ENCODE data around the gene ANHX. TPM values are rescaled to one million over a fixed set of nuclear protein-coding genes. Genes with fewer than 3 reads are reported as not detected.

ANHX gene
- total and polyA plus RNA-seq, 2 donors (not counting 1 experiment from before 2014, with no cell fraction given) = not detected

DNA sequence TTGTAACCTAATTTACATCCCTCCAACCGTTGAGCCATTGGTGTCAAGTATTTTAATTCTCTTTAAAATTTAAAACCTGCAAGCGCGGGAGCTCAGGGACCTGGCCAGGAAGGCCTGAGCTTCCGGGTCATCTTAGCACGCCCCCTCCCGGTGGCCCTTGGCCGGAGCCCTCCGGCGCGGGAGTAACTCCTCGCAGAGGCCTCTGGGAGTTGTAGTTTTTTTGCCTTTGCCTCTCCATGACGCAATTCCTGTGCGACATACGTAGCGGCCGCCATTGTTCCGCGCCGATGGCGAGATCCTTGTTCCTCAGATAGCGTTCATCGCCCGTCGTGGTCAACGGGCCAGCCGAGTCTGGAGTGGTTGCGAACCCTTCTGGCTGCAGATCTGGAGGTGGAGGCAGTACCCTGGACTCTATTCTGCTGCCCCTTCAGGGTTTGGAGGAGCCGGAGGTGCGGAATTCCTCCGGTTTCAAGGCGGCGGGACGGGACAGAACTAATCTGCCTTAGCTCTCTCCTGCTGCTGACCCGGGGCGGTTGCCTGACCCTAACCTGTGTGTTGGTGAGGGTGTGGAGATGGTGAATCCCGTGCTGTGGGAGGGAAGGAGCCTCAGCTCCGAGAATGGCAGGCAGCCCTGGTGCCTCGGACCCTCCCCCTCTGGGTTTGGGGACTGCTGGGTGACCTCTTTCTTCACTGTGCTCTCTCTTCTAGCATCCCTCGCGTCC is 54.3 kb downstream of the ANHX start, which contains the start of gene ZNF268:
TSS of gene ZNF268 (plus strand) at position 258 of the 722 bp plus-strand sequence. CDS start 503 bp downstream, outside the sequence.
- Histone ChIP-seq H3K9me3 (ENCODE audit: control extremely low read depth in 1 of 3, control insufficient read depth in 2 of 3, insufficient read depth in 1 of 3, low read length in 2 of 3) (peaks cover 9 to 56% (median 17%) of the 10 kb centered on the region in 3 donors), H3K9ac (ENCODE audit: low read length) (peak within 1 kb of the TSS; percentile 98), H3K27ac (ENCODE audit: low read length in 2 of 2) (peak within 1 kb of the TSS; percentile 78 to 95), H3K36me3 (replicated peaks in 1 of 2; ENCODE audit: control extremely low read depth in 1 of 2, control insufficient read depth in 1 of 2, extremely low read depth in 1 of 2, insufficient read depth in 2 of 2, low read length in 1 of 2) (peaks cover 17 to 35% of the 10 kb centered on the region in 2 experiments), H3K4me1 (ENCODE audit: control insufficient read depth in 2 of 2, insufficient read depth in 2 of 2, low read length in 2 of 2) (peaks cover 10 to 13% of the 10 kb centered on the region in 2 donors), H3K27me3 (replicated peaks in 1 of 4; ENCODE audit: control extremely low read depth in 1 of 4, control insufficient read depth in 3 of 4, insufficient read depth in 4 of 4, low read length in 3 of 4) (no peaks in the 10 kb centered on the region), H2AFZ (ENCODE audit: insufficient read depth, low read depth, low read length, poor library complexity, severe bottlenecking) (peak within 1 kb of the TSS; percentile 99), H3K4me2 (replicated peaks; ENCODE audit: low read depth, low read length, poor library complexity, severe bottlenecking) (peak within 1 kb of the TSS; percentile 94), H4K20me1 (ENCODE audit: control insufficient read depth, insufficient read depth, low read length, poor library complexity, severe bottlenecking) (no peaks in the 10 kb centered on the region), H3K4me3 (ENCODE audit: control extremely low read depth in 1 of 5, extremely low read depth in 1 of 5, insufficient read depth in 1 of 5, low read depth in 2 of 5, low read length in 4 of 5) (peak within 1 kb of the TSS; percentile 91 to 100 (median 93)), H3K79me2 (ENCODE audit: control insufficient read depth, insufficient read depth, low read length) (peaks cover 48% of the 10 kb centered on the region)
- Mint-ChIP-seq H3K4me3 (peak within 1 kb of the TSS; percentile 95), H3K9me3 (ENCODE audit: insufficient read depth) (peaks cover 27% of the 10 kb centered on the region), H3K27ac (peak within 1 kb of the TSS; percentile 96), H3K4me1 (peaks cover 18% of the 10 kb centered on the region), H3K27me3 (no peaks in the 10 kb centered on the region)
- no peak for TF ChIP-seq EZH2 (IDR thresholded peaks at IDR 0.05; ENCODE audit: borderline replicate concordance, insufficient read depth, low read depth, low read length, poor library complexity, severe bottlenecking)
- TF ChIP-seq, protein P1, sequence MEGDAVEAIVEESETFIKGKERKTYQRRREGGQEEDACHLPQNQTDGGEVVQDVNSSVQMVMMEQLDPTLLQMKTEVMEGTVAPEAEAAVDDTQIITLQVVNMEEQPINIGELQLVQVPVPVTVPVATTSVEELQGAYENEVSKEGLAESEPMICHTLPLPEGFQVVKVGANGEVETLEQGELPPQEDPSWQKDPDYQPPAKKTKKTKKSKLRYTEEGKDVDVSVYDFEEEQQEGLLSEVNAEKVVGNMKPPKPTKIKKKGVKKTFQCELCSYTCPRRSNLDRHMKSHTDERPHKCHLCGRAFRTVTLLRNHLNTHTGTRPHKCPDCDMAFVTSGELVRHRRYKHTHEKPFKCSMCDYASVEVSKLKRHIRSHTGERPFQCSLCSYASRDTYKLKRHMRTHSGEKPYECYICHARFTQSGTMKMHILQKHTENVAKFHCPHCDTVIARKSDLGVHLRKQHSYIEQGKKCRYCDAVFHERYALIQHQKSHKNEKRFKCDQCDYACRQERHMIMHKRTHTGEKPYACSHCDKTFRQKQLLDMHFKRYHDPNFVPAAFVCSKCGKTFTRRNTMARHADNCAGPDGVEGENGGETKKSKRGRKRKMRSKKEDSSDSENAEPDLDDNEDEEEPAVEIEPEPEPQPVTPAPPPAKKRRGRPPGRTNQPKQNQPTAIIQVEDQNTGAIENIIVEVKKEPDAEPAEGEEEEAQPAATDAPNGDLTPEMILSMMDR (IDR thresholded peaks at IDR 0.05) = peak; percentile 88
- ATAC-seq (ENCODE audit: low read depth) (peak; percentile 98), DNase-seq (peak; percentile 95)
- 4% methylated on average over 38 of the region's 40 CpGs for WGBS (ENCODE audit: insufficient coverage)
- intact Hi-C loops (cut with micrococcal nuclease) = loop anchor here (1.0 kb wide), 4 partner anchors 51 to 273 kb away; partner anchors contain the start of genes ZNF10, ZNF26, ZNF84 and ZNF891
- POLR2A ChIA-PET = interaction anchor here (0.5 to 1.5 kb wide), 6 partner anchors 100 to 409 kb away, joined by 3 to 10 read pairs (median 4); partner anchors contain the start of genes CHFR and ZNF26
- CTCF ChIA-PET = interaction anchor here (0.6 to 2.3 kb wide), 5 partner anchors 11 to 195 kb away, joined by 3 to 23 read pairs (median 4); partner anchors contain the start of gene ZNF26

Measured in B cell (primary cell).